ENCODE measurements around the gene MAP4K3.

Gene MAP4K3

GRCh38 chr2:39436592-39437521 is at the start of gene MAP4K3:
TSS of gene MAP4K3 (minus strand) at chr2:39437285. CDS start at chr2:39436987, 298 bp downstream.
- H3K4me3 ChIP-seq (ENCODE audit: low read depth, low read length) = peak within 1 kb of the TSS; percentile 94
- TF ChIP-seq CTCF (IDR thresholded peaks at IDR 0.05; ENCODE audit: low read depth, low read length) = no peak

GRCh38 chr2:39486071-39486470 is 49.0 kb upstream of the MAP4K3 start:
- TF ChIP-seq CTCF (IDR thresholded peaks at IDR 0.05; ENCODE audit: low read depth, low read length) = no peak
- no peak overlapping the region for H3K4me3 ChIP-seq (ENCODE audit: low read depth, low read length)

- H3K4me3 ChIP-seq (ENCODE audit: low read depth, low read length) = no peak overlapping the region
- TF ChIP-seq CTCF (IDR thresholded peaks at IDR 0.05; ENCODE audit: low read depth, low read length) = no peak
Observed at GRCh38 chr2:39484620-39485495, 47.8 kb upstream of the MAP4K3 start.

- no peak for TF ChIP-seq CTCF (IDR thresholded peaks at IDR 0.05; ENCODE audit: low read depth, low read length)
Observed at GRCh38 chr2:39484206-39484605, 47.1 kb upstream of the MAP4K3 start.

GRCh38 chr2:39483534-39483933 is 46.4 kb upstream of the MAP4K3 start:
- TF ChIP-seq CTCF (IDR thresholded peaks at IDR 0.05; ENCODE audit: low read depth, low read length) = no peak

More at GRCh38 chr2:39484206-39484605, 47.1 kb upstream of the MAP4K3 start:
- H3K4me3 ChIP-seq (ENCODE audit: low read depth, low read length) = no peak overlapping the region

GRCh38 chr2:39481611-39482010 is 44.5 kb upstream of the MAP4K3 start:
- H3K4me3 ChIP-seq (ENCODE audit: low read depth, low read length) = no peak overlapping the region
- TF ChIP-seq CTCF (IDR thresholded peaks at IDR 0.05; ENCODE audit: low read depth, low read length) = no peak

More at GRCh38 chr2:39483534-39483933, 46.4 kb upstream of the MAP4K3 start:
- H3K4me3 ChIP-seq (ENCODE audit: low read depth, low read length) = no peak overlapping the region
